NCI-H526 (cell line): Measurements from ENCODE around the gene PGAM5.
A peak's percentile ranks its signal among the peaks of the same experiment; 100 is the strongest.
"Not testable (repeated sequence)": the region's sequence is repeated elsewhere in the genome, so short reads cannot be mapped to it uniquely, and the experiment has no call there.

ENCODE experiments used
- DNase-seq, 2 experiments: peaks; one replicate each; lab custom pipeline; 2025; lab: John Stamatoyannopoulos, UW

The PGAM5 gene

DNA sequence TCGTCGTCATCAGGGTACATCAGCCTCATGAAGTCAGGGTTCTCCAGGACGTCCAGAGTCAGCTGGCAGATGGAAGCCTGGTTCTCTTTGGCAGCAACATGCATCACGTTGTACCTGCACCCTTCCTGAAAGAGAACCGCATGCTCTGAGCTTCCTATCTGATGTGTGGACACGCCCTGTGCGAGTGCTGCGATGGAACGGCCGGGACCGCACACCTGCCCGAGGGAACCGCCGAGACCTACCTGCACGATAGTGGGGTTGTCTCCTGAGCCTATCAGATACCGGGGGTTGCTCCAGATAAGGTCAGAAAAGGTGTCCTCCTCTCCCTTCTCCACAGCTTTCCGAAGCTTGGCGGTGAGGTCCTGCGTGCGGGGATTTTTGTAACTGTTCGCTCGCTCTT is 37.3 kb downstream of the PGAM5 start:
- no peak for DNase-seq

DNA sequence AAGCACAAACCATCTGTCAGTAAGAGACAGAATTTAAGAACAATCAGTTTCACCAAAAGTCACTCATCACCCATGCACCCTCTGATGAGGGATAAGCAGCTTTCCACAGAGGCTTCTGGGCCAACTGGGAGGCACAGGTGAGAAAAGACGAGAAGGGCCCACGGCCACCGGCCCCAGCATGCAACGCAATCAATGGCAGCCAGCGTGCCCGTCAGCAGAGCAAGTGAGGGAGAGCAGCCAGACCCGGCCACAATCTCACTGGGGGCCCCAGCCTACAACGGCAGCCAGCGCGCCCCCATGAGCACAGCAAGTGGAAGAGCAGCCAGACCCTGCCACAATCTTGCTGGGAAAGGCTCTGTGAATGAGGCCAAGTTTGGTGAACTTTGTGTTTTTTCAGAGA is 37.7 kb downstream of the PGAM5 start:
- no peak for DNase-seq

DNA sequence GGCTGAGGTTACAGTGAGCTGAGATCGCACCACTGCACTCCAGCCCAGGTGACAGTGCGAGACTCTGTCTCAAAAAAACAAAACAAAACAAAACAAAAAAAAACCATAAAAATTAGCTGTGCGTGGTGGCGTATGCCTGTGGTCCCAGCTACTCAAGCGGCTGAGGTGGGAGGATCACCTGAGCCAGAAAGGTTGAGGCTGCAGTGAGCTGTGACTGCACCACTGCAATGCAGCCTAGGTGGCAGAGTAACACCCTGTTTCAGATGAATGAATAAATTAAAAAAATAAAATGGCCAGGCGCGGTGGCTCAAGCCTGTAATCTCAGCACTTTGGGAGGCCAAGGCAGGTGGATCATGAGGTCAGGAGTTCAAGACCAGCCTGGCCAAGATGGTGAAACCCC is 43.0 kb downstream of the PGAM5 start:
- DNase-seq: not testable (repeated sequence)

DNA sequence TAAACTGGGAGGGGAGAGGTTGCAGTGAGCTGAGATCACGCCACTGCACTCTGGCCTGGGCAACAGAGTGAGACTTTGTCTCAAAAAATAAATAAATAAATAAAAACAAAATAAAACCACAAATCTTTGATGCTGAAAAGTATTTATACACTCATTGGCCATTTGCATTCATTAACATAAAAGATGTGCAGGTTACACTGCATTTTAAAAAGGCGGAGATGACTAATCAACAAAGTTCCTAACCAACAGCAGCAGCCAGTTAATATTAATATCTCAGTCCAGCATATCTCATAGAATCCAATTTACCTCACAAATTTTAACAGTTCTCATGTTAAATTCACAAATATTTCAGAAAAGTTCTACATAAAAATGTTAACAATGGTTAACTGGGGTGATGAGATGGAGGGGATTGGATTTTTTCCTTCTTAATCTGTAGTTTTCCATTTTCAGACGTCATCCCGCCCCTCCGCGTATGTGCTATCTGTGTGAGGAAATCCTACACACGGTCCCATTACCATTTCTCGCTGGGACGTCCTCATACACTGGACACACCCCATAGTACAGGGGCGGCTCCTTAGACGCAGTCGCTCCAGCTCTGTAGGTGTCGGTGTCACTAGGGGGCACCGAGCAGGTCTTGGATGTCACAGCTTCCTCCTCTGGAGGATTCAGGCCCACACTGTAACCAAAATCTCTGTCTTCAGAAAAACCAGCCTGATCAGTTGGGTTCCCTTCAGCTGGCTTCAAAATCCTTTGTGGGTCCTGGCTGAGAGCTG is 43.7 kb downstream of the PGAM5 start:
- no peak for DNase-seq

DNA sequence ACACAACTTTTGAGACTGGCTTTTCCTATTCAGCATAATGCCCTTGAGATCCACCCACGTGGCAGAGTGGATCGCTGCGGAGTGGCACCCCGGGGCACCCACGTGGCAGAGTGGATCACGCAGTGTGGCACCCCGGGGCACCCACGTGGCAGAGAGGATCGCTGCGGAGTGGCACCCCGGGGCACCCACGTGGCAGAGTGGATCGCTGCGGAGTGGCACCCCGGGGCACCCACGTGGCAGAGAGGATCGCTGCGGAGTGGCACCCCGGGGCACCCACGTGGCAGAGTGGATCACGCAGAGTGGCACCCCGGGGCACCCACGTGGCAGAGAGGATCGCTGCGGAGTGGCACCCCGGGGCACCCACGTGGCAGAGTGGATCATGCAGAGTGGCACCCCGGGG is 48.2 kb downstream of the PGAM5 start:
- DNase-seq: not testable (repeated sequence)

DNA sequence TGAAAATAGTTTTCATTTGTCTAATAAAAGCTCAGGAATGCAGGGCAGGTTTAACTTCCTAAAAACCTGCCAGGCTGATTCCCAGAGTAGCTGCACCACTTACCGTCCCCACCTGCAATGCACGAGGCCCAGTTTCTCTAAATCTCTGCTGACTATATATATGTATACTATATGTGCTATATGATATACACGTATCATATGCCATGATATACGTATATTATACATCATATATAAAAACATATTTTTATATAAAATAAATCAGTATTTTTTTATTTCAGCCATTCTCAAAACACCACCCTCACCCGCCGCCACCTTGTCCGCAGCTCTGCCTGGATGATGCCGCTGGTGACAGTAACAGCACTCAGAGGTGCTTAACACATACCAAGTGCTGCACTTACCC is 48.7 kb downstream of the PGAM5 start:
- DNase-seq: no peak

DNA sequence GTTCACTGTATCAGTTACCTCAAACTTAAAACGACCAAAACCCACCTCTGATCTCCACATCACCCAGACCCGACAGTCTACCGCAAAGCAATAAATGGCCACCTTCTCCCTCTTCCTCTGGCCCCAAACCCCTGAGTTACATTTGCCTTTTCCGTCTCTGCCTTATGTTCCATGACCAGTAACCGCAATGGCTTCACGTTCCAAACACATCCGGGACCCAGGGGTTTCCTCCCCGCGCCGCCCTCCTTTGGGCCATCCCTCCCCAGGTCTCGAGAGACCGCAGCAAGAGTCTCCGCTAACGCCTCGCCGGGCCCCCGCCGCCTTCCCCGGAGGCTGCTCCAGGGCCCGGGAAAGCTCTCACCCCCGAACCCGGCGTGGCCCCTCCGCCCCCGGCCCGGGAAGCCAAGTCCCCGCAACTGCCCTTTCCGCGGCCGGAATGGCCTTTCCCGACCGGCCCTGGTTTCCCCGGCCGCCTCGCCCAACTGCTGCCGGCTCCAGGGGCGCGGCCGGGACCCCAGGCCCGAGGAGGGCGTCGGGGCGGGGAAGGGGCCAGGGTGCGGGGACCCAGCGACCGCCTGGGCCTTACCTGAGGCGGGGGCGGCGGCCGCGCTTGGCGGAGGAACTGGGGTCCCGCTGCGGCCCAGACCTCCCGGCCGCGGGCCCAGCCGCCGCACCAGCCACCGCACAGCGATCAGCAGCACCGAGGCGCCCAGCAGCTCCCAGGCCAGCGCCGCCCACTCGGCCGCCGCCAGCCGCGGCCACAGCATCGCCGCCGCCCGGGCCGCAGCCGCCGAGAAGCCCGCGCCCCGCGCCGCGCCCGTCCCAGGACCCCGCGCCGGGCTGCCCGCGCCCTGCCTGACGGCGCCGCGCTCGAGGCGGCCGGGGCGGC is 50.6 kb downstream of the PGAM5 start, which contains the start of gene ANKLE2:
TSS of gene ANKLE2 (minus strand) at position 801 of the 889 bp plus-strand sequence. CDS start at position 767, 34 bp downstream.
- DNase-seq: peak; percentile 33 to 72

DNA sequence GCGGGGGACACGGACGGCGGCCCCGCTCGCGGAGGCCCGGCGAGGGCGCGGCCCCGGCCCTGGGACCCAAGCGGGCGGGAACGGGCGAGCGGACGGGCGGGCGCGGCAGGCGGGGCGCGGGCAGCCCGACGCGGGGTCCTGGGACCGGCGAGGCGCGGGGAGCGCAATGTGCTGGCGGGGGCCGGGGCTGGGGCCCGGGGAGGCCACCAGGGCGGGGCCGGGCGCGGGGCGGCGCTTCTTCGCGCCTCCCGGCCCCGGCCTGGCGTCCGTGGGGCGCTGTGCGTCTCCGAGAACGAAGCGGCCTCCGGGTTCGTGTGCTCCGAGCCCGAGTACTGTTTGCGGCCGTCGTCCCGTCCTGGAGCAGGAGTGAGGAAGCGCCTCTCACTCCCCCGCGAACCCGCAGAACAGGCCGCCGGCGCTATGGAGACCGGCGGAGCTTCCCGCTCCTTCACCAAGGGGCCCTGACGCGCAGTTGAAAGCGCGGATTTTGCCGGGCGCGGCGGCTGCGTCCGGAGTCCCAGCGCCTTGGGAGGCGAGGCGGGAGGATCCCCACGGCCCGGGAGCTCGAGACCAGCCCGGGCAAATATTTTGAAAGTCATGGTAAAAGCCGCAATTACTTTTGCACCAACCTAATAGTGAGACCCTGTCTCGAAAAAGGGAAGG is 51.4 kb downstream of the PGAM5 start:
- DNase-seq: peak; percentile 49 to 95

DNA sequence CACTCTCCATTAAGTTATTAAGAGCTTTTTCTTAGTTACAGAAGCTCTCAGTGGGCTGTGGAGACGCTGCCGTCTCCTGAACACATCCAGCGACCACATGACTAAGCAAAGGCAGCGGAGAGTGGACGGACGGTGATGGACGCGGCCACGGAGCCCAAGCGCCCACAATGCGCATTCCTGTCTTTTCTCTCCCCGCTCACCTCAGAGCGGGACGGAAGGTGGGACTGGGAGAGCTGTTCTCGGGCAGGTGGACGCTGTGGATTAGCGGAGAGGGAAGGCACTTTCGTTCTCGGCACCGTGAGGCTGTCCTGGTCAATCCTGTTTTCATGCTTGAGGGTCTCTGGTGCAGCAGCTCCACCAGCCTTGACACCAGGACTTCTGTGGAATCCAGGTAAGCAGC is 53.6 kb downstream of the PGAM5 start:
- no peak for DNase-seq

DNA sequence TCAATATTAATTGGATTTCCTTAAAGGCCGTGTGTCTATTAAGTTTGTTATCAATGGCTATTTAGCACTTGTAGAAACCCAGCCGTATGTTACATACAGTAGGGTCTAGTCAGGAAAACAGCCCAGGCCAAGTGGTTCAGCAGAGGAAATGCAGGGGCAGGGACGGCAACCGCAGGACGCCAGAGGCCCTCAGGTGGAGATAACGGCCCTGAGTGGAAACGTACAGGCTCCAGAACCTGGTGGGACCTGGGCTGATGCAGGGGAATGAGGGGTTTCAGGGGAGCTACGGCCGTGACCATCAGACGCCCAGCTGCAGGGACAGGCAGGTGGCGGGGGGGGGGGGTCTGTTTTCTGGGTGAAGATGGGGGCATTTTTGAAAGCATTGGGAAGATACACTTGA is 54.7 kb downstream of the PGAM5 start:
- DNase-seq: no peak

DNA sequence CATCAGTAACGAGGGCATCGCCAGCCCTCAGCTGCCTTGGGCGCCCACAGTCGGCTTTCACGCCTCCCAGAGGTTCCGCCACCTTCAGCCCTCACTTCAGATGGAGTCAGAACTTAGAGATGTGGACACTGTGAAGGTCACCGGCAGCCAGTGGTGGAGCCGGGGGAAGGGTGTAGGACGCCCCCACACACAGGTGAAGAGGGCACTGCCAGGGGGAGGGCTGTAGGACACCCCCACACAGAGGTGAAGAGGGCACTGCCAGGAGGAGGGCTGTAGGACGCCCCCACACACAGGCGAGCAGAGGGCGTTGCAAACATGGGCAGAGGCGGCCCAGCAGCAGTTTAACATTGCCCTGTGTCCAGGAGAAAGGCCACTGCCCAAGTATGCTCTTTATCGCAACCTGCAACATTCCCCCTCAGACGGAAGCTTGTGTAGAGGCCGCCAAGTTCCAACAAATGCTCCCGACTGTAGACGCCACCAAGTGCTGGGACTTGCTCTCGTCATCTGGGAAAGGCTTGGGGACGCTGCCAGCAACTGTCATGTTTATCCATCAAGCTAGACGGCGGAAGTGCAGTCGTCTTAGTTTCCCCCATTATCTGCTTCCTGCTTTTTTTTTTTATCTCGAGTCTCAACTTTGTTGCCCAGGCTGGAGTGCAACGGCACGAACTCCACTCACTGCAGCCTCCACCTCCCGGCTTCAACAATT is 55.9 kb downstream of the PGAM5 start:
- DNase-seq: no peak

DNA sequence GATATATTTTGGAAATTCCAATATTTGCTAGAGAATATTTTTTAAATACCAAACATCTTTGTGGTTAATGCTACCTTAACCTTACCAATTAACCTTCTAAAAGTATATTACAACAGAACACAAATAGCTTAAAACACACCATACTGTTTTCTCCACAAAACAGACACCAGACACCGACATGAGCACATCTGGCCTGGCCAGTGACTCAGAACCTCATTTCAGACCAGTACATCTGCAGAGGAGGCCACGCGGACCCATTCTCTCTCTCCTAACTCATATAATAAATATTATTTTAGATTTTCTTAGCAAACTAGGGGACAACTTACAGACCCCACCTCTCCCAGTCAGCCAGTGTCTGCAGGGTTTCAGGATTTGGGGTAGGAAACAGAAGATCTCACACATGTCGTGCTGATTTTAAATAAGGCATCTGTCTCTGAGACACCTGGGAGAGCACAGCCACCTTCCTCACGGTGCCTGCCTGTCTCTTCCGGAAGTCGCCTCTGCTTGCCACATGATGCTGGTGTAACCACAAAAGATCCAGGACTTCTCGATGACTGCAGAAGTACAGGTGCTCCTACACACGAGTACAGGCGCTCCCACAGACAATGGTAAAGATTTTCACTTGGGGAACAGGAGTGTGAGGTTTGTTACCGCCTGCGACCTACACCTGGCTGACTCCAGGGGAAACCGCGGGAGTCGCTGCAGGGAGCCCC is 60.6 kb downstream of the PGAM5 start:
- no peak for DNase-seq
